ENCODE results near the gene C17orf107.
A peak's percentile ranks its signal among the peaks of the same experiment; 100 is the strongest.

The C17orf107 gene

GRCh38 chr17:4936436-4936835, 37.1 kb downstream of the C17orf107 start:
- DNase-seq = no peak
- Histone ChIP-seq H3K27ac (ENCODE audit: low read depth, low read length) (no peak overlapping the region), H3K9ac (ENCODE audit: low read length) (no peak overlapping the region), H3K23ac (ENCODE audit: low read length) (no peak overlapping the region), H4K8ac (ENCODE audit: low read depth, low read length) (no peak overlapping the region), H3K4me3 (ENCODE audit: low read length) (no peak overlapping the region), H3K79me1 (ENCODE audit: low read length) (peaks cover 11% of the 10 kb centered on the region), H2BK120ac (ENCODE audit: low read depth, low read length) (no peak overlapping the region), H3K27me3 (ENCODE audit: insufficient read depth, low read length, poor library complexity) (no peaks in the 10 kb centered on the region), H3K56ac (ENCODE audit: low read length) (no peak overlapping the region), H4K5ac (ENCODE audit: low read length) (no peak overlapping the region), H3K18ac (ENCODE audit: low read length) (no peak overlapping the region), H3K36me3 (ENCODE audit: control insufficient read depth, insufficient read depth, low read length) (no peaks in the 10 kb centered on the region), H2AK5ac (ENCODE audit: low read length) (no peak overlapping the region), H3K79me2 (ENCODE audit: control insufficient read depth, insufficient read depth, low read length) (peaks cover 18% of the 10 kb centered on the region), H2BK15ac (replicated peaks; ENCODE audit: low read depth) (no peak overlapping the region), H3K4ac (ENCODE audit: low read depth, low read length) (no peak overlapping the region), H2BK5ac (ENCODE audit: low read length) (no peak overlapping the region), H3K4me1 (ENCODE audit: control insufficient read depth, low read depth, low read length) (peaks cover 3% of the 10 kb centered on the region), H3K4me2 (ENCODE audit: low read length) (no peak overlapping the region)
- WGBS (ENCODE audit: extremely low coverage, insufficient coverage, low lambda C conversion rate) = no CpG with 5 or more reads among the region's 3 CpGs

- Histone ChIP-seq H2AK5ac (ENCODE audit: low read length) (no peak overlapping the region), H2BK120ac (ENCODE audit: low read depth, low read length) (no peak overlapping the region), H3K79me2 (ENCODE audit: control insufficient read depth, insufficient read depth, low read length) (peaks cover 27% of the 10 kb centered on the region), H3K4ac (ENCODE audit: low read depth, low read length) (no peak overlapping the region), H3K4me1 (ENCODE audit: control insufficient read depth, low read depth, low read length) (peaks cover 3% of the 10 kb centered on the region), H3K56ac (ENCODE audit: low read length) (no peak overlapping the region), H2BK5ac (ENCODE audit: low read length) (no peak overlapping the region), H3K9ac (ENCODE audit: low read length) (no peak overlapping the region), H3K27ac (ENCODE audit: low read depth, low read length) (no peak overlapping the region), H4K8ac (ENCODE audit: low read depth, low read length) (no peak overlapping the region), H3K18ac (ENCODE audit: low read length) (no peak overlapping the region), H3K79me1 (ENCODE audit: low read length) (peaks cover 15% of the 10 kb centered on the region), H2BK15ac (replicated peaks; ENCODE audit: low read depth) (no peak overlapping the region), H3K4me2 (ENCODE audit: low read length) (no peak overlapping the region), H3K36me3 (ENCODE audit: control insufficient read depth, insufficient read depth, low read length) (peaks cover 2% of the 10 kb centered on the region), H4K5ac (ENCODE audit: low read length) (no peak overlapping the region), H3K23ac (ENCODE audit: low read length) (no peak overlapping the region), H3K27me3 (ENCODE audit: insufficient read depth, low read length, poor library complexity) (no peaks in the 10 kb centered on the region), H3K4me3 (ENCODE audit: low read length) (no peak overlapping the region)
- WGBS (ENCODE audit: extremely low coverage, insufficient coverage, low lambda C conversion rate) = no CpG with 5 or more reads among the region's 16 CpGs
- no peak for DNase-seq
Observed at GRCh38 chr17:4937553-4937952, 38.2 kb downstream of the C17orf107 start.

- no peak overlapping the region for H3K27ac ChIP-seq (ENCODE audit: low read depth, low read length)
- no peak overlapping the region for H2AK5ac ChIP-seq (ENCODE audit: low read length)
- H3K4me1 ChIP-seq (ENCODE audit: control insufficient read depth, low read depth, low read length) = peaks cover 3% of the 10 kb centered on the region
- H2BK120ac ChIP-seq (ENCODE audit: low read depth, low read length) = no peak overlapping the region
- DNase-seq = no peak
- no peak overlapping the region for H4K5ac ChIP-seq (ENCODE audit: low read length)
- H3K4me3 ChIP-seq (ENCODE audit: low read length) = no peak overlapping the region
- no peak overlapping the region for H4K8ac ChIP-seq (ENCODE audit: low read depth, low read length)
- no peak overlapping the region for H3K23ac ChIP-seq (ENCODE audit: low read length)
- peak overlapping the region; percentile 87 for H3K9ac ChIP-seq (ENCODE audit: low read length)
- H3K4me2 ChIP-seq (ENCODE audit: low read length) = no peak overlapping the region
- peaks cover 2% of the 10 kb centered on the region for H3K36me3 ChIP-seq (ENCODE audit: control insufficient read depth, insufficient read depth, low read length)
- no peak overlapping the region for H3K56ac ChIP-seq (ENCODE audit: low read length)
- no peak overlapping the region for H2BK5ac ChIP-seq (ENCODE audit: low read length)
- no peak overlapping the region for H3K18ac ChIP-seq (ENCODE audit: low read length)
- whole genome bisulfite sequencing (ENCODE audit: extremely low coverage, insufficient coverage, low lambda C conversion rate) = no CpG with 5 or more reads among the region's 11 CpGs
- no peak overlapping the region for H3K4ac ChIP-seq (ENCODE audit: low read depth, low read length)
- no peaks in the 10 kb centered on the region for H3K27me3 ChIP-seq (ENCODE audit: insufficient read depth, low read length, poor library complexity)
- peaks cover 15% of the 10 kb centered on the region for H3K79me1 ChIP-seq (ENCODE audit: low read length)
- no peak overlapping the region for H2BK15ac ChIP-seq (replicated peaks; ENCODE audit: low read depth)
- peaks cover 32% of the 10 kb centered on the region for H3K79me2 ChIP-seq (ENCODE audit: control insufficient read depth, insufficient read depth, low read length)
Observed at GRCh38 chr17:4938069-4938491, 38.7 kb downstream of the C17orf107 start.

- Histone ChIP-seq H3K4me2 (ENCODE audit: low read length) (peak overlapping the region; percentile 77), H3K27me3 (ENCODE audit: insufficient read depth, low read length, poor library complexity) (no peaks in the 10 kb centered on the region), H3K18ac (ENCODE audit: low read length) (no peak overlapping the region), H3K79me1 (ENCODE audit: low read length) (peaks cover 15% of the 10 kb centered on the region), H3K79me2 (ENCODE audit: control insufficient read depth, insufficient read depth, low read length) (peaks cover 34% of the 10 kb centered on the region), H3K4me3 (ENCODE audit: low read length) (peak overlapping the region; percentile 78), H3K23ac (ENCODE audit: low read length) (peak overlapping the region; percentile 2), H3K4ac (ENCODE audit: low read depth, low read length) (no peak overlapping the region), H2BK120ac (ENCODE audit: low read depth, low read length) (no peak overlapping the region), H2BK5ac (ENCODE audit: low read length) (no peak overlapping the region), H3K56ac (ENCODE audit: low read length) (peak overlapping the region; percentile 89), H3K27ac (ENCODE audit: low read depth, low read length) (peak overlapping the region; percentile 91), H3K36me3 (ENCODE audit: control insufficient read depth, insufficient read depth, low read length) (peaks cover 2% of the 10 kb centered on the region), H4K8ac (ENCODE audit: low read depth, low read length) (no peak overlapping the region), H3K9ac (ENCODE audit: low read length) (peak overlapping the region; percentile 87), H2AK5ac (ENCODE audit: low read length) (no peak overlapping the region), H4K5ac (ENCODE audit: low read length) (no peak overlapping the region), H3K4me1 (ENCODE audit: control insufficient read depth, low read depth, low read length) (peaks cover 3% of the 10 kb centered on the region), H2BK15ac (replicated peaks; ENCODE audit: low read depth) (no peak overlapping the region)
- no peak for DNase-seq
- no CpG with 5 or more reads among the region's 19 CpGs for WGBS (ENCODE audit: extremely low coverage, insufficient coverage, low lambda C conversion rate)
Observed at GRCh38 chr17:4938688-4939545, 39.6 kb downstream of the C17orf107 start.

GRCh38 chr17:4939546-4939795, 40.1 kb downstream of the C17orf107 start:
- peaks cover 4% of the 10 kb centered on the region for H3K36me3 ChIP-seq (ENCODE audit: control insufficient read depth, insufficient read depth, low read length)
- no peak for DNase-seq
- peak overlapping the region; percentile 87 for H3K9ac ChIP-seq (ENCODE audit: low read length)
- H2BK120ac ChIP-seq (ENCODE audit: low read depth, low read length) = no peak overlapping the region
- WGBS (ENCODE audit: extremely low coverage, insufficient coverage, low lambda C conversion rate) = no CpG with 5 or more reads among the region's 16 CpGs
- no peaks in the 10 kb centered on the region for H3K27me3 ChIP-seq (ENCODE audit: insufficient read depth, low read length, poor library complexity)
- peaks cover 3% of the 10 kb centered on the region for H3K4me1 ChIP-seq (ENCODE audit: control insufficient read depth, low read depth, low read length)
- H2AK5ac ChIP-seq (ENCODE audit: low read length) = no peak overlapping the region
- H2BK5ac ChIP-seq (ENCODE audit: low read length) = peak overlapping the region; percentile 33
- no peak overlapping the region for H2BK15ac ChIP-seq (replicated peaks; ENCODE audit: low read depth)
- peak overlapping the region; percentile 91 for H3K27ac ChIP-seq (ENCODE audit: low read depth, low read length)
- H3K79me2 ChIP-seq (ENCODE audit: control insufficient read depth, insufficient read depth, low read length) = peaks cover 36% of the 10 kb centered on the region
- H4K5ac ChIP-seq (ENCODE audit: low read length) = no peak overlapping the region
- H3K79me1 ChIP-seq (ENCODE audit: low read length) = peaks cover 18% of the 10 kb centered on the region
- peak overlapping the region; percentile 78 for H3K4me3 ChIP-seq (ENCODE audit: low read length)
- H3K18ac ChIP-seq (ENCODE audit: low read length) = peak overlapping the region; percentile 64
- peak overlapping the region; percentile 2 for H3K23ac ChIP-seq (ENCODE audit: low read length)
- H4K8ac ChIP-seq (ENCODE audit: low read depth, low read length) = no peak overlapping the region
- H3K4ac ChIP-seq (ENCODE audit: low read depth, low read length) = no peak overlapping the region
- peak overlapping the region; percentile 77 for H3K4me2 ChIP-seq (ENCODE audit: low read length)
- H3K56ac ChIP-seq (ENCODE audit: low read length) = peak overlapping the region; percentile 89

Measured in mesendoderm (in vitro differentiated cells).